A549 (cell line): ENCODE results near the gene LMF2.

Experiments
- CTCF ChIP-seq: fragments of >200 bp; sonication (Bioruptor Twin); formaldehyde crosslinking; IDR thresholded peaks from 3 replicates; pipeline ENCODE4 v1.5.1; 2016
- ESRRA ChIP-seq: fragments of 150-350 bp; IDR thresholded peaks from 2 replicates; pipeline ENCODE4 v1.6.1; 2014; ENCODE audit warnings: mild to moderate bottlenecking, low read length, borderline replicate concordance
- FOSL2 ChIP-seq, 2 experiments: fragments of 450-650 bp in 1 of 2; fragments of >200 bp in 1 of 2; sonication (Bioruptor Twin) in 1 of 2; formaldehyde crosslinking; IDR thresholded peaks; 2 replicates each; pipeline versions ENCODE4 v1.5.0 to v1.6.1; 2016 to 2020; ENCODE audit warnings: mild to moderate bottlenecking in 1 of 2, moderate library complexity in 1 of 2
- MAFK ChIP-seq: fragments of 450-650 bp; IDR thresholded peaks from 2 replicates; pipeline ENCODE4 v1.6.1; 2014; ENCODE audit not compliant: partially characterized antibody
- POLR2A ChIP-seq: IDR thresholded peaks from 2 replicates; pipeline ENCODE4 v1.6.1; 2012; ENCODE audit warnings: mild to moderate bottlenecking, low read length
- RAD21 ChIP-seq, 2 experiments: fragments of >200 bp in 1 of 2; sonication (Bioruptor Twin) in 1 of 2; formaldehyde crosslinking in 1 of 2; IDR thresholded peaks in 1 of 2; conservative IDR thresholded peaks in 1 of 2; 2 replicates in 1 of 2; 3 replicates in 1 of 2; pipeline ENCODE4 v1.6.1; 2012 to 2018; ENCODE audit warnings: inconsistent platforms in 1 of 2
- RARB ChIP-seq: fragments of 250-450 bp; sonication (Bioruptor Pico); IDR thresholded peaks from 2 replicates; pipeline ENCODE4 v1.8.0; 2021; ENCODE audit warnings: mild to moderate bottlenecking, moderate library complexity

- no peak for TF ChIP-seq CTCF
- TF ChIP-seq RAD21 (conservative IDR thresholded peaks at IDR 0.05 in 1 of 2, IDR thresholded peaks at IDR 0.05 in 1 of 2) = no peak
- TF ChIP-seq POLR2A = no peak
- no peak for TF ChIP-seq ESRRA
- no peak for TF ChIP-seq RARB
- TF ChIP-seq FOSL2 (IDR thresholded peaks at IDR 0.05) = no peak
- no peak for TF ChIP-seq FOSL2 (CRISPR knock-in tag; IDR thresholded peaks at IDR 0.05)
- no peak for TF ChIP-seq MAFK
These were observed 39.1 kb upstream of the LMF2 start for GRCh38 chr22:50546326-50547262.
